Mesenchymal stem cell (in vitro differentiated cells and primary cell): ENCODE data around the gene MYO15B.
A peak's percentile ranks its signal among the peaks of the same experiment; 100 is the strongest.

Source experiments
- DNase-seq: peaks from one replicate; pipeline ENCODE4 v3.0.0-alpha.2; 2013
- H2AFZ ChIP-seq: one replicate; pipeline ENCODE4 v1.6.1; 2013; ENCODE audit warnings: low read depth, mild to moderate bottlenecking, control low read depth, inconsistent platforms, low read length, moderate library complexity
- H2AK5ac ChIP-seq: 2 replicates; pipeline ENCODE4 v1.6.1; 2013; ENCODE audit warnings: low read length, moderate library complexity, mild to moderate bottlenecking, inconsistent platforms; ENCODE audit not compliant: severe bottlenecking
- H2BK120ac ChIP-seq: one replicate; pipeline ENCODE4 v1.6.1; 2013; ENCODE audit warnings: low read depth, mild to moderate bottlenecking, inconsistent platforms, low read length, moderate library complexity
- H2BK12ac ChIP-seq, 2 experiments: one replicate each; pipeline ENCODE4 v1.6.1; 2013; ENCODE audit warnings: inconsistent platforms in 2 of 2, low read length in 2 of 2, mild to moderate bottlenecking in 2 of 2, moderate library complexity in 2 of 2, control low read depth in 1 of 2
- H2BK15ac ChIP-seq: one replicate; pipeline ENCODE4 v1.6.1; 2013; ENCODE audit warnings: mild to moderate bottlenecking, low read depth, inconsistent platforms; ENCODE audit not compliant: poor library complexity, severe bottlenecking
- H2BK5ac ChIP-seq: 2 replicates; pipeline ENCODE4 v1.6.1; 2013; ENCODE audit warnings: low read depth, mild to moderate bottlenecking, low read length, control low read depth, inconsistent platforms; ENCODE audit not compliant: poor library complexity, severe bottlenecking
- H3K14ac ChIP-seq, 2 experiments: one replicate each; pipeline ENCODE4 v1.6.1; 2013; ENCODE audit warnings: inconsistent platforms in 2 of 2, low read length in 2 of 2, control low read depth in 1 of 2, mild to moderate bottlenecking in 1 of 2, moderate library complexity in 1 of 2
- H3K18ac ChIP-seq, 2 experiments: one replicate each; pipeline ENCODE4 v1.6.1; 2013; ENCODE audit warnings: inconsistent platforms in 2 of 2, low read length in 2 of 2, control low read depth in 1 of 2, low read depth in 1 of 2, mild to moderate bottlenecking in 1 of 2
- H3K23ac ChIP-seq, 2 experiments: one replicate each; pipeline ENCODE4 v1.6.1; 2013; ENCODE audit warnings: inconsistent platforms in 2 of 2, low read length in 2 of 2, mild to moderate bottlenecking in 2 of 2, moderate library complexity in 2 of 2, control low read depth in 1 of 2
- H3K27ac ChIP-seq: 2 replicates; pipeline ENCODE4 v1.5.1; 2013; ENCODE audit warnings: mild to moderate bottlenecking, moderate library complexity, low read length, control low read depth, inconsistent platforms; ENCODE audit not compliant: poor library complexity, severe bottlenecking
- H3K27me3 ChIP-seq, 2 experiments: 2 replicates each; pipeline versions ENCODE4 v1.6.1 to v1.7.0; 2013; ENCODE audit warnings: low read length in 2 of 2, mild to moderate bottlenecking in 2 of 2, moderate library complexity in 2 of 2, control low read depth in 1 of 2, inconsistent platforms in 1 of 2; ENCODE audit not compliant: control insufficient read depth in 1 of 2, insufficient read depth in 1 of 2
- H3K36me3 ChIP-seq, 2 experiments: 2 replicates each; pipeline versions ENCODE4 v1.6.1 to v1.7.0; 2013; ENCODE audit warnings: low read length in 2 of 2, control low read depth in 1 of 2, inconsistent platforms in 1 of 2, low read depth in 1 of 2, mild to moderate bottlenecking in 1 of 2; ENCODE audit not compliant: insufficient read depth in 2 of 2, control insufficient read depth in 1 of 2
- H3K4ac ChIP-seq, 2 experiments: one replicate each; pipeline ENCODE4 v1.6.1; 2013; ENCODE audit warnings: inconsistent platforms in 2 of 2, low read length in 2 of 2, mild to moderate bottlenecking in 2 of 2, moderate library complexity in 2 of 2, control low read depth in 1 of 2, low read depth in 1 of 2
- H3K4me1 ChIP-seq: 2 replicates; pipeline ENCODE4 v1.6.1; 2013; ENCODE audit warnings: low read depth, low read length, control low read depth; ENCODE audit not compliant: control insufficient read depth, insufficient read depth
- H3K4me2 ChIP-seq: 2 replicates; pipeline ENCODE4 v1.6.1; 2013; ENCODE audit warnings: low read length, mild to moderate bottlenecking, inconsistent platforms; ENCODE audit not compliant: poor library complexity, severe bottlenecking
- H3K4me3 ChIP-seq, 2 experiments: 2 replicates each; pipeline versions ENCODE4 v1.5.1 to v1.7.0; 2013; ENCODE audit warnings: low read length in 2 of 2, mild to moderate bottlenecking in 2 of 2, control low read depth in 1 of 2, low read depth in 1 of 2; ENCODE audit not compliant: insufficient read depth in 1 of 2
- H3K79me1 ChIP-seq: replicated peaks from 2 replicates; pipeline ENCODE4 v1.6.1; 2013; ENCODE audit warnings: mild to moderate bottlenecking, control low read depth, low read length, inconsistent platforms; ENCODE audit not compliant: poor library complexity, severe bottlenecking
- H3K9ac ChIP-seq: 2 replicates; pipeline ENCODE4 v1.7.0; 2013; ENCODE audit warnings: mild to moderate bottlenecking, low read length, moderate library complexity
- H3K9me3 ChIP-seq: 2 replicates; pipeline ENCODE4 v1.7.0; 2013; ENCODE audit warnings: mild to moderate bottlenecking, low read length; ENCODE audit not compliant: control insufficient read depth
- H4K8ac ChIP-seq: one replicate; pipeline ENCODE4 v1.6.1; 2013; ENCODE audit warnings: inconsistent platforms, mild to moderate bottlenecking, low read length, moderate library complexity
- H4K91ac ChIP-seq: one replicate; pipeline ENCODE4 v1.6.1; 2013; ENCODE audit warnings: mild to moderate bottlenecking, low read length, inconsistent platforms
- WGBS: methylation state at CpG from one replicate; pipeline ENCODE4 v1.1.7; 2013; ENCODE audit warnings: mixed read lengths; 5-methylcytosine and 5-hydroxymethylcytosine counted together

Gene MYO15B

GRCh38 chr17:75672011-75672410 is 84.4 kb downstream of the MYO15B start:
- H3K23ac ChIP-seq: no peak overlapping the region
- H3K27me3 ChIP-seq: no peaks in the 10 kb centered on the region
- H2BK12ac ChIP-seq: no peak overlapping the region
- H3K4me3 ChIP-seq: no peak overlapping the region
- H2BK15ac ChIP-seq: no peak overlapping the region
- no peak overlapping the region for H4K8ac ChIP-seq
- H3K9me3 ChIP-seq: no peaks in the 10 kb centered on the region
- H2AFZ ChIP-seq: no peak overlapping the region
- peaks cover 5% of the 10 kb centered on the region for H3K79me1 ChIP-seq
- H3K4ac ChIP-seq: no peak overlapping the region
- no peak overlapping the region for H3K18ac ChIP-seq
- no peak overlapping the region for H3K27ac ChIP-seq
- peaks cover 5% of the 10 kb centered on the region for H3K4me1 ChIP-seq
- no peak overlapping the region for H4K91ac ChIP-seq
- WGBS: 98% methylated on average over 4 of the region's 5 CpGs
- no peak overlapping the region for H3K14ac ChIP-seq
- H2AK5ac ChIP-seq: no peak overlapping the region
- no peak overlapping the region for H3K4me2 ChIP-seq
- peaks cover 37 to 66% of the 10 kb centered on the region in 2 experiments for H3K36me3 ChIP-seq
- H3K9ac ChIP-seq: no peak overlapping the region
- no peak overlapping the region for H2BK120ac ChIP-seq
- no peak overlapping the region for H2BK5ac ChIP-seq
- no peak for DNase-seq

GRCh38 chr17:75673487-75673886 is 85.9 kb downstream of the MYO15B start:
- H4K8ac ChIP-seq: no peak overlapping the region
- no peak overlapping the region for H2BK5ac ChIP-seq
- H2AK5ac ChIP-seq: peak overlapping the region; percentile 26
- H2AFZ ChIP-seq: no peak overlapping the region
- no peak for DNase-seq
- H3K4me2 ChIP-seq: no peak overlapping the region
- no peak overlapping the region for H3K4me3 ChIP-seq
- no peak overlapping the region for H2BK12ac ChIP-seq
- H3K4me1 ChIP-seq: peaks cover 5% of the 10 kb centered on the region
- H3K9me3 ChIP-seq: no peaks in the 10 kb centered on the region
- H3K79me1 ChIP-seq: peaks cover 7% of the 10 kb centered on the region
- H3K27ac ChIP-seq: peak overlapping the region; percentile 15
- no peak overlapping the region for H3K23ac ChIP-seq
- H3K27me3 ChIP-seq: no peaks in the 10 kb centered on the region
- no peak overlapping the region for H4K91ac ChIP-seq
- H3K18ac ChIP-seq: no peak overlapping the region
- no peak overlapping the region for H3K14ac ChIP-seq
- WGBS: 100% methylated on average over 1 of the region's 4 CpGs
- H2BK15ac ChIP-seq: no peak overlapping the region
- no peak overlapping the region for H3K9ac ChIP-seq
- no peak overlapping the region for H2BK120ac ChIP-seq
- no peak overlapping the region for H3K4ac ChIP-seq
- H3K36me3 ChIP-seq: peaks cover 40 to 70% of the 10 kb centered on the region in 2 experiments
